A172 (cell line): ENCODE measurements around the gene VSTM2B. TPM values are rescaled to one million over a fixed set of nuclear protein-coding genes. Genes with fewer than 3 reads are reported as not detected.
"Not testable (repeated sequence)": the region's sequence is repeated elsewhere in the genome, so short reads cannot be mapped to it uniquely, and the experiment has no call there.

Experiments
- DNase-seq: peaks from one replicate; pipeline ENCODE4 v3.0.0-alpha.2; 2015; ENCODE audit warnings: low spot score
- total RNA-seq: library from RNA; depleted of rRNA; stranded (reverse); fragments of >200 nt; shearing (Covaris generic); gene quantifications from 2 replicates; pipeline ENCODE4 v1.2.3, GENCODE V29; 2014

Gene VSTM2B
- total RNA-seq, 1 experiment from 2014 or later = not detected

DNA sequence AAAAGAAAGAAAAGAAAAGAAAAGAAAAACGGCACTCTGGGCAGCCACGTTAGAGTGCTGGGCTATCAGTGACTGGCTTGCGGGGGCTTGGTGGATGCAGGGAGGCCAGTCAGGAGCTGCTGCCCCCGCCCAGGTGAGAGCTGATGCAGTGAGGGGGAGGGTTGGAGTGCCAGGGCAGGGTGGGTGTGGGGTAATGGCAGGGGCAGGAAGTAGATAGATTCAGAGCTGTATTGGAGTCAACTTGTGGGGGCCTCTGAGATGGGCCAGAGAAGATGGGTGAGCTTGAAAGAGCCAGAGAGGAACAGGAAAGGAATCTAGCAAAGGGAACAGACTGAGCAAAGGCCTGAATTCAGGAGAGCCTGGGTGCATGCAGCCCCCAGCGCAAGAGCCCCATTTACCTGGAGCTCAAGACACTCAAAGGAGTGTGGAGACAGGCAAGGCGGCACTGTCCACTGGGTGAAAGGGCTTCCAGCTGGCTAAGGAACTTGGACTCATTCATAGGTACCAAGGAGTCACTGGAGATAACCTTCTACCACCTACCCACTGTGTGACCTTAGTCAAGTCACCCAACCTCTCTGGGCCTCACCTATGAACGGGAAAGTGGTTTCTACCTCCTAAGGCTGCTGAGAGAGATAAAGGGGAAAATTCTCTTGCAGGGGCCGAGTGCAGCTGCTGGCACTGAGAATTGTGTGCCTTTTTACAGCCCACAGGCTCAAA is 20.2 kb downstream of the VSTM2B start:
- no peak for DNase-seq

DNA sequence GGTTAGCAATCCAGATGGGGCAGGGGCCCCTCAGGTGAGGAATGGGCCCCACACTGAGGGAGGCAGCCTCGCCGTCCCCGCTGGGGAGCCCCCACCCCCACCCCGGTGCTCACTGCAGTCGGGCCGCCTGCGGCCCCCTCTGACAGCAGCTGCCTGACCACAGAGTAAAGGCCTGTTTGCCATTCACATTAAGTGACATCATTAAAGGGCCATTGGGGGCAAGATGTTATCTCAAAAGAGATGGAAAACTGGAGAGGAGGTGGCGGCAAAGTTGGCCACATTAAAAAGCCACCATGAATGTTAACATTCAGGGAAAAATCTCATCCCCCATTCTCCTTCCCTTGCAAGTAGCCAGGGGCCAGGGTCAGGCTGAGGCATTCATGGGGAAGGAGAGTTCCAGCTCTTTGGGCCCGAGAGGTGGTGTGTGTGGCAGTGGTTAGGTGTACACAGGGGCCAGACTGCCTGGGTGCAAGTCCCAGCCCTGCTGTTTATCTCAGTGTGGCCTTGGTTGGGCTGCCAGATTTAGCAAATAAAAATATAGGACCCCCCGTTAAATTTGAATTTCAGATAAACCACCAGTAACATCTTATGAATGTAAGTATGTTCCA is 20.9 kb downstream of the VSTM2B start:
- no peak for DNase-seq

DNA sequence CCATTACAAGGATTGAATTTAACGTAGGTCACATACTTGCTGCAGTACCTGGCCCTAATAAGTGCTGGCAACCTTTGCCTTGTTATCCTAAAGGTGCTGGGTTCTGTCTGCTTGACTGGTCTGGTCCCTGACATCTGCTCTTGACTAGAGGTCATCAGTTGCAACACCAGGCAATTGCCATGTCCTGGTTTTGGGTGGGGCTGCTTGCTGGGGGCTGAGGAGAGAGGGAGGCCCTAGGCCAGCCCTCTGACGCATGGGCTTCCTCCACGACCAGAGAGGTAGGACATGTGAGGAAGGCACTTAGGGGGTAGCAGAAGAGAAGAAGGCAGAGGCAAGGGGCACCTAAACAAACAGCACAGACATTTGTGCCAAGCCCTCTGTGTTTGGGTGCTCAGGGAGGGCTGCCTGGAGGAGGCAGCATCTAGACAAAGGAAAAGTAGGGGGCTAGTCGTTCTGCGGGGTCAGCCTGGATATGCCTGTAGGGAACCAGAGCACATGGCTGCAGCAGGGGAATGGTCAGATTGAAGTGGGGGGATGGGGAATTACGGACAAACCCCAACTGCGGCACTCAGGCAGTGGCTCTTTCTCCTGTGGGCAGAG is 21.7 kb downstream of the VSTM2B start:
- no peak for DNase-seq

DNA sequence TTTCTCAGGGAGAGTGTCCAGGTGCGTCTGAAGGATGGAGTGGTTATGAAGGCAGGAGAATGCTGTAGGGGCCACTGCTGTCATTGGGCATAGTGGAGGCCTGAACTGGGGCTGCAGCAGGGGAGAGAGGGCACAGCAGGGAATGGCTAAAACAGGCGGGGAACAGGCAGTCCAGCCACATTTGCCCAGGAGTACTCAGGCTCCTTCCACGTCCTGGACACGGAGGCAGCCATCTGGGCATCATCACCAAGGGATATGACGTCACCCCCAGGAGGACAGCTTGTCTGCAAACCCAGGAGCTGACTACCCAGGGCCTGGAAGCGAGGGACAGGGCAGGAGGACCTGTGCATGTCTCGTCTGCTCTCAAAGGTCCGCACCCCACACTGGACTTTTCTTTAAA is 22.2 kb downstream of the VSTM2B start:
- no peak for DNase-seq

- DNase-seq = no peak
Observed at GRCh38 chr19:29548483-29549085, 22.8 kb downstream of the VSTM2B start.

GRCh38 chr19:29549105-29550070 is 23.6 kb downstream of the VSTM2B start:
- no peak for DNase-seq

DNA sequence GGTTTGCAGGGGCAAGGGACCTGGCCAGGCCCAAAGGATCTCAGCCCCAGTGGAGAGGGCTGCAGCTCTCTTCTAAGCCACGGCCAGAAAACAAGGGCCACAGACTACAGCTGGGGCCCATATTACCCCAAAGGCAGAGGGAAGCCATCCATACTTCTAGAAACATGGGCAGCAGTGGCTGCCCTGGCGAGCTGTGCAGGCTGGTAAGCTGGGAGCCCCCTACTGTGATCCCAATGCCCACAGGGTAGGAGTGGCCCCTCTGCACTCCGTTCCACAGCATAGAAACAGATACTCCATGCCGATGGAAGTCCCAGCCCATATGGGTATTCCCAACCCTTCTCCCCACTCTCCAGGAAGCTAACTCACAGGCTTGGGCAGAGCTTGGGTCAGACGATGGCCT is 25.1 kb downstream of the VSTM2B start:
- DNase-seq = no peak

DNA sequence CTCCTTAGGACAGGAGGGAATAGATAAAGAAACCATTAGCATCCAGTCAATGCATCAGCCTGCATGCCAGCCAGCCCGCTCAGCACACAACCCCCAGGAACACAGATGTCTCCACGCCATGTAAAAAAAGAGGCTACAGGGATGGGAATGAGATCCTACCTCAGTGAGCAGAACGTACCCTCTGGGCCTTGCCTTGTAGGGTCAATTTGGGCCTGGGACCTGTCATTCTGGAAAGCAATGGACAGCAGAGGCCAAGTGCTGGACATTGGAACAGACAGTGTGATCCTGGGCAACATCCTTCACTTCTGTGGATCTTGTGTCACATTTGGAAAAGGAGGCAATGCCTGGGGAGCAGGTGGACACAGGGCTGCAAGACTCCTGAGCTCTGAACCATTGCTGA is 26.0 kb downstream of the VSTM2B start:
- no peak for DNase-seq

DNA sequence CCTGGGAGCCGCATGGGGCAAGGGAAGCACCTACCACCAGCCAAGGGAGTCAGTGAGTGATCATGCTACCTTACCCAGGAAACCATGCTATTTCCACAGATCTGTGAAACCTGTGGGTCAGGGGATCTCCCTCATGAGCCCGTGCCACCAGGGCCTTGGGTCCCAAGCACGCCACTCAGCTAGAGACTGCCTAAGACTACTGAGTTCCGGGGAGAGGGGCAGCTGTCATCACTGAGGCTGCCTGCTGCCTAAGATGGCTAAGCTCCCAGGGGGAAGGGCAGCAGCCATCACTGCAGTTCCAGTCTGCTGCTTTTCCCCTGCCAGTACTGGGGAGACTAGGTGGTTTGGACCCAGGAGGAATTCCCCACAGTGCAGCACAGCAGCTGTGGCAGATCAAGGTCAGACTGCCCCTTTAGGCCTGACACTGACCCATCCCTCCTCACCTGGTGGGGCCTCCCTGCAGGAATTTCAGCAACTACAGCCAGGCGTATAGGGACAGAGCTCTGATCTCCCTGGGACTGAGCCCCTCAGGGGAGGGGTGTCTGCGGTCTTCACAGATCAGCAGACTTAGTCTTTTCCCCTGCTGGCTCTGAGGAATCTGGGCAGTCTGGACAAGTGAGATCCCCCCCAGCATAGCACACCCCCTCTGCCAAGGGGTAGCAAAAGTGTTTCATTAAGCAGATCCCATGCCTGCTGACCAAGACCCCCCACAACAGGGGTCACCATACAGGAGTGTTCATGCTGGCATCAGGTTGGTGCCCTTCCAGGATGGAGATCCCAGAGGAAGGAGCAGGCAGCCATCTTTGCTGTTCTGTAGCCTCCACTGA is 26.9 kb downstream of the VSTM2B start:
- DNase-seq = no peak

GRCh38 chr19:29554149-29554548 is 28.4 kb downstream of the VSTM2B start:
- DNase-seq = no peak

- DNase-seq = not testable (repeated sequence)
Observed at GRCh38 chr19:29559110-29559509, 33.3 kb downstream of the VSTM2B start.

DNA sequence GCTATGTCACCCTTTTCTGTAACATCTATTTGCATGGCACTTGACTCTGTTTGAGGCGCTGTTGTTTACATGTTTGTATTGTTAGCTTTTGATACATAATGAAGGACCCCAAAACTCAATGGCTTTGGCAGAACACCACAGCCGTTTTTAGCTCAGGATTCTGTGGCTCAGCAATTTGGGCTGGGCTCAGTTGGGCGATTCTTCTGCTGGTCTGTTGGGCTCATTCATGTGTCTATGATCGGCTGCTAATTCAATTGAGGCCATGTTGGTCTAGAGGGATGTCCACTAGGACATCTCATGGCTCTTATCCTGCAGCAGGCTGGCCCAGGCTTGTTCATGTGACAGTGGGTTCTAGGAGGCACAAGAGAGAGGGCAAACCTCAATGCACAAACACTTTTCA is 33.9 kb downstream of the VSTM2B start:
- DNase-seq = no peak

- DNase-seq = no peak
Observed at GRCh38 chr19:29560313-29561075, 34.7 kb downstream of the VSTM2B start.

DNA sequence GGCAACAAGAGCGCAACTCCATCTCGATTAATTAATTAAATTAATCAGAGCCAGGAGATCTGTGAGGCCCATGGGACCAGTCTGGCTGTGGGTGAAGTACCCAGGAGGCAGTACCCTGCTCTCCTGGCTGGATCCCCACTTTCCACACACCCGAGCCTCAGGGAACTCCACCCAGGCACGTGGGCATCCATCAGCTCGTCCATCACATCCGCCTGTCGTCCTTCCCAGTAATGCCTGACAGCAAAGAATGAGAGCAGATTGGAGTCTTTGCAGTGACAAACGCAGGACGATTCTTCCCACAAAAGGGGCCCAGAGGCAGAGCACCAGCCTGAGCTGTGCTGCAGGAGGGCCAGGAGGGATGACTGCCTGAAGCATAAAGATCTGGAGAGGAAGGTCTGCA is 35.8 kb downstream of the VSTM2B start:
- DNase-seq = no peak

GRCh38 chr19:29562299-29563297 is 36.8 kb downstream of the VSTM2B start:
- DNase-seq = no peak

DNA sequence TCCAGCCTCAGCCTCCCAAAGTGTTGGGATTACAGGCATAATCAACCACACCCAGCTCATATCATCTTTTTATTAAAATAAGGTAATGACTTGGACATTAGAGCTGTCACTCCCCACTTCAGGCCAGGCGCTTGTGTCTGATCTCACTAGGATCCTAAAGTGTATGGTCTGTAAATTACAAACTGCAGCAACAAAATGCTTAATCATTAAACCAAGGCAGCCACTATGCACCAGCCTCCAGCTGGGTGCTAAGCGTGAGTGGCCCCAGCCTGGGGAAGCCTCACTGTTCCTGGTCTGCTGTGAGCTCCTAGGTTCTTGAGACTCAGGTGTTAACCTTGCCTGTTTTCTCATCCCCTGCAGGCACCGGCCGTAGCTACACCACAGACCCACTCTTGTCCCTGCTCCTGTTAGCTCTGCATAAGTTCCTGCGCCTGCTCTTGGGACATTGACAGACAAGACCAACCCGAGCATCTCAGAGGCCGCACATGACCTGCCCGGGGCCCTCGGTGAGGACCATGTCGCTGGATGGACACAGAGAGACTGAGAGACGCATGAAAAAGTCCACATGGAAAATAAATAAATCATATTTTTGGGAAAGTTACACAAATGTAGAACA is 37.8 kb downstream of the VSTM2B start:
- no peak for DNase-seq

GRCh38 chr19:29564574-29565005 is 38.8 kb downstream of the VSTM2B start:
- no peak for DNase-seq

DNA sequence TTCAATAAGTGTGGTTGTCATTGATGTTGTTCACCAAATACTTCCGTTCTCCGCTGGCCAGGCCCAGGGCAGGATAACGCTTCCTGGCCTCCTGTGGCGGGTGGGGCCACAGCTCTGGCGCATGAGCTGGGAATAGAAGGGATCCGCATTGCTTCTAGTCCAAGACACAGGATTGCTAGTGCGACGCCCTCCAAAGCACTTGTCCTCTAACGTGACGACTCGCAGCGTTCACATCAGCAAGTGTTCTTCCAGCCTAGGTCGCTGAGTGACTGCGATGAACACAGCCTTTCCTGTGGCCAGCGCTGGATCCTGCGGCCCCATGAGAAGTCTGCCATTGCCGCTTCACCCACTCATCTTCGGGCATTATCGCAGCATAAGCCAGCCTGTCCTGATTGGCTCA is 39.4 kb downstream of the VSTM2B start:
- no peak for DNase-seq
